Breast epithelium (tissue), 4 donors: ENCODE data around the gene GPAT3. TPM values are rescaled to one million over a fixed set of nuclear protein-coding genes. Genes with fewer than 3 reads are reported as not detected.

Source experiments
- DNase-seq, 2 donors: peaks; one replicate each; pipeline ENCODE4 v3.0.0-alpha.2; 2019; ENCODE audit warnings: low spot score in 2 of 2
- H3K27ac ChIP-seq, 2 donors: fragments of 200-600 bp; sonication (generic) in 1 of 2; one replicate each; pipeline ENCODE4 v1.5.1; 2016 to 2019; ENCODE audit warnings: mild to moderate bottlenecking in 1 of 2
- H3K27me3 ChIP-seq, 2 donors: fragments of 200-600 bp; sonication (generic) in 1 of 2; one replicate each; pipeline versions ENCODE4 v1.5.1 to v1.6.0; 2017 to 2019; ENCODE audit warnings: control low read depth in 1 of 2, mild to moderate bottlenecking in 1 of 2
- H3K36me3 ChIP-seq: fragments of 200-600 bp; one replicate; pipeline ENCODE4 v1.5.1; 2019
- H3K4me1 ChIP-seq, 2 donors: fragments of 200-600 bp; sonication (generic); one replicate each; pipeline ENCODE4 v1.5.1; 2016 to 2019; ENCODE audit warnings: control low read depth in 1 of 2
- H3K4me3 ChIP-seq, 3 donors: fragments of 200-600 bp; sonication (generic); 1 replicate in 2 of 3; 2 replicates in 1 of 3; pipeline ENCODE4 v1.5.1; 2016 to 2019; ENCODE audit warnings: mild to moderate bottlenecking in 3 of 3, moderate library complexity in 2 of 3
- H3K9me3 ChIP-seq, 2 donors: fragments of 200-600 bp; sonication (generic) in 1 of 2; one replicate each; pipeline ENCODE4 v1.5.1; 2016 to 2019; ENCODE audit warnings: control low read depth in 1 of 2
- CTCF ChIP-seq, 3 donors: fragments of 450-650 bp; IDR thresholded peaks; one replicate each; pipeline ENCODE4 v1.5.1; 2016 to 2017; ENCODE audit warnings: antibody characterized with exemption in 3 of 3, mild to moderate bottlenecking in 3 of 3, moderate library complexity in 3 of 3
- POLR2A ChIP-seq: fragments of 450-650 bp; IDR thresholded peaks from one replicate; pipeline ENCODE4 v1.6.1; 2016; ENCODE audit warnings: antibody characterized with exemption, mild to moderate bottlenecking, moderate library complexity
- POLR2AphosphoS5 ChIP-seq, 3 donors: sonication (generic); formaldehyde crosslinking; IDR thresholded peaks; one replicate each; pipeline ENCODE4 v1.6.1; 2017; ENCODE audit warnings: antibody characterized with exemption in 3 of 3
- intact Hi-C: fragments of 100-400 bp; cut with DNase I; formaldehyde crosslinking; loops from one replicate; pipeline ENCODE4 v1.15.1; 2023; ENCODE audit warnings: low total_unique reads
- total RNA-seq, 3 donors: library from RNA; depleted of rRNA; stranded (reverse); fragments of >200 nt; gene quantifications; one replicate each; pipeline ENCODE4 v1.1.0, GENCODE V29; 2016

The GPAT3 gene
- total RNA-seq, 3 donors from 2014 or later, result 5.1 to 7.6 (median 5.6) TPM

DNA sequence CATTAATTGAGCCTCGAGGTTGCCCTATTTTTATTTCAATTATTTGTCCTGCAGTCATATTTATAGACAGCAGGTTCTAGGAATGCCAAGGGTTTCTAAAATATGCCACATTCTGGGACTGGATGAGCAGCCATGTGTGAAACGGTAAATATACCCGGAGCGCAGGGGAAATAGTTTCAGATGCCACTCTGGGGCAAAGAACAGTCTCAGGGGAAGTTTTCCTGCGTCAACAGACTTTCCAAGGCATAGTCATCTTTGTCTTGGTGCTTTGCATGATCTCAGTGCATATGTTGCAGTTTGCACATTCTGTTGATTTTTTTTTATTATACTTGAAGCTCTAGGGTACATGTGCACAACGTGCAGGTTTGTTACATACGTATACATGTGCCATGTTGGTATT lies 71.0 kb downstream of the GPAT3 start:
- intact Hi-C loops, result no loop called here
- H3K27ac ChIP-seq, result no peak overlapping the region
- DNase-seq, result no peak
- no peaks in the 10 kb centered on the region for H3K36me3 ChIP-seq
- H3K27me3 ChIP-seq, result no peaks in the 10 kb centered on the region
- no peaks in the 10 kb centered on the region for H3K9me3 ChIP-seq
- no peak overlapping the region for H3K4me3 ChIP-seq
- TF ChIP-seq POLR2AphosphoS5 (IDR thresholded peaks at IDR 0.05) (no peak), POLR2A (no peak), CTCF (IDR thresholded peaks at IDR 0.05) (no peak)
- no peaks in the 10 kb centered on the region for H3K4me1 ChIP-seq

- Histone ChIP-seq H3K4me3 (no peak overlapping the region), H3K36me3 (no peaks in the 10 kb centered on the region), H3K9me3 (peaks cover 2 to 24% of the 10 kb centered on the region in 2 donors), H3K27ac (no peak overlapping the region), H3K4me1 (no peaks in the 10 kb centered on the region), H3K27me3 (no peaks in the 10 kb centered on the region)
- DNase-seq, result no peak
- intact Hi-C loops, result no loop called here
- TF ChIP-seq POLR2AphosphoS5 (IDR thresholded peaks at IDR 0.05), result no peak
- TF ChIP-seq POLR2A, result no peak
- no peak for TF ChIP-seq CTCF (IDR thresholded peaks at IDR 0.05)
Observed at GRCh38 chr4:83609365-83609764, 73.5 kb downstream of the GPAT3 start.

DNA sequence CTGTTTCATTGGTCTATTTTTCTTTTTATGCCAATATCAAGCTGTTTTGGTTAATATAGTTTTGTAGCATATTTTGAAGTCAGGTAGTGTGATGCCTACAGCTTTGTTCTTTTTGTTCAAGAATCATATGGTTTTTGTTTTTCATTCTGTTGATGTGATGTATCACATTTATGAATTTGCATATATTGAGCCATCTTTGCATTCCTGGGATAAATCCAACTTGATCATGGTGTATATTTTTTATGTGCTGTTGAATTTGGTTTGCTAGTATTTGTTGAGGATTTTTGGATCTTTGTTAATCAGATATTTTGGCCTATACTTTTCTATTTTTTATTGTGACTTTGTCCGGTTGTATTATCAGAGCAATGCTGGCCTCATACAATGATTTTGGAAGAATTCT lies 74.8 kb downstream of the GPAT3 start:
- no peaks in the 10 kb centered on the region for H3K36me3 ChIP-seq
- intact Hi-C loops, result no loop called here
- no peak for DNase-seq
- no peaks in the 10 kb centered on the region for H3K4me1 ChIP-seq
- no peak overlapping the region for H3K4me3 ChIP-seq
- TF ChIP-seq CTCF (IDR thresholded peaks at IDR 0.05) (no peak), POLR2A (no peak), POLR2AphosphoS5 (IDR thresholded peaks at IDR 0.05) (no peak)
- no peak overlapping the region for H3K27ac ChIP-seq
- no peaks in the 10 kb centered on the region for H3K27me3 ChIP-seq
- peaks cover 10 to 32% of the 10 kb centered on the region in 2 donors for H3K9me3 ChIP-seq

- DNase-seq, result no peak
- intact Hi-C loops, result no loop called here
- no peak overlapping the region for H3K27ac ChIP-seq
- no peaks in the 10 kb centered on the region for H3K4me1 ChIP-seq
- TF ChIP-seq CTCF (IDR thresholded peaks at IDR 0.05) (no peak), POLR2AphosphoS5 (IDR thresholded peaks at IDR 0.05) (no peak), POLR2A (no peak)
- peaks cover 10 to 32% of the 10 kb centered on the region in 2 donors for H3K9me3 ChIP-seq
- no peak overlapping the region for H3K4me3 ChIP-seq
- H3K27me3 ChIP-seq, result no peaks in the 10 kb centered on the region
- no peaks in the 10 kb centered on the region for H3K36me3 ChIP-seq
Observed at GRCh38 chr4:83613023-83613422, 77.1 kb downstream of the GPAT3 start.

DNA sequence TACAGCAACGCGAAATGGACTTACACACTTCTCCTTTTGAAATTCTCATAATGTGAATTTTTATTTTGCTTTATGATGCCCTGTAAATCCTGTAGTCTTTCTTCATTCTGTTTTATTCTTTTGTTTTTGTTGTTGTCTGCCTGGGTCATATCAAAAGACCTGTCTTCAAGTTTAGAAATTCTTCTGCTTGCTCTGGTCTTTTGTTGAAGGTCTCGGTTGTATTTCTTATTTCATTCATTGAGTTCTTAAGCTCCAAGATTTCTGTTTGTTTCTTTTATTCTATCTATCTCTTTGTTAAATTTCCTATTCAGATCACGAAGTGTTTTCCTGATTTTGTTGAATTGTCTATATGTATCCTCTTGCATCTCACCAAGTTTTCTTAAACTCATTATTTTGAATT lies 78.1 kb downstream of the GPAT3 start:
- intact Hi-C loops, result no loop called here
- Histone ChIP-seq H3K4me3 (no peak overlapping the region), H3K4me1 (no peaks in the 10 kb centered on the region), H3K27me3 (no peaks in the 10 kb centered on the region), H3K9me3 (peaks cover 10 to 32% of the 10 kb centered on the region in 2 donors), H3K27ac (no peak overlapping the region), H3K36me3 (no peaks in the 10 kb centered on the region)
- TF ChIP-seq POLR2A (no peak), CTCF (IDR thresholded peaks at IDR 0.05) (no peak), POLR2AphosphoS5 (IDR thresholded peaks at IDR 0.05) (no peak)
- DNase-seq, result no peak
